BLaER1 treated with 17β-estradiol and CSF1 and Interleukin-3, amounts not matched to agents 10 nM and 100 nM (cell line): ENCODE data around the gene ALDH5A1.

ENCODE experiments used
- H3K27ac ChIP-seq, 11 experiments: shearing (Covaris generic); formaldehyde crosslinking; 2 replicates each; pipeline ENCODE4 v1.8.1; 2022
- H3K27me3 ChIP-seq, 11 experiments: shearing (Covaris generic); formaldehyde crosslinking; 2 replicates each; pipeline ENCODE4 v1.8.1; 2022
- H3K36me3 ChIP-seq, 11 experiments: shearing (Covaris generic); formaldehyde crosslinking; 2 replicates each; pipeline ENCODE4 v1.8.1; 2022
- H3K4me1 ChIP-seq, 10 experiments: shearing (Covaris generic); formaldehyde crosslinking; 2 replicates each; pipeline ENCODE4 v1.8.1; 2022
- H3K4me2 ChIP-seq, 11 experiments: shearing (Covaris generic); formaldehyde crosslinking; 2 replicates each; pipeline ENCODE4 v1.8.1; 2022
- H3K4me3 ChIP-seq, 10 experiments: shearing (Covaris generic); formaldehyde crosslinking; 2 replicates each; pipeline ENCODE4 v1.8.1; 2022
- H3K9ac ChIP-seq, 11 experiments: shearing (Covaris generic); formaldehyde crosslinking; 2 replicates each; pipeline ENCODE4 v1.8.1; 2022
- H3K9me3 ChIP-seq, 11 experiments: shearing (Covaris generic); formaldehyde crosslinking; replicated peaks in 1 of 11; 2 replicates each; pipeline ENCODE4 v1.8.1; 2022
- H4K20me1 ChIP-seq, 11 experiments: shearing (Covaris generic); formaldehyde crosslinking; 2 replicates each; pipeline ENCODE4 v1.8.1; 2022
- Cebpa-rat ChIP-seq, 11 experiments: shearing (Covaris generic); IDR thresholded peaks; 2 replicates each; pipeline ENCODE4 v1.8.1; 2022

The ALDH5A1 gene

DNA sequence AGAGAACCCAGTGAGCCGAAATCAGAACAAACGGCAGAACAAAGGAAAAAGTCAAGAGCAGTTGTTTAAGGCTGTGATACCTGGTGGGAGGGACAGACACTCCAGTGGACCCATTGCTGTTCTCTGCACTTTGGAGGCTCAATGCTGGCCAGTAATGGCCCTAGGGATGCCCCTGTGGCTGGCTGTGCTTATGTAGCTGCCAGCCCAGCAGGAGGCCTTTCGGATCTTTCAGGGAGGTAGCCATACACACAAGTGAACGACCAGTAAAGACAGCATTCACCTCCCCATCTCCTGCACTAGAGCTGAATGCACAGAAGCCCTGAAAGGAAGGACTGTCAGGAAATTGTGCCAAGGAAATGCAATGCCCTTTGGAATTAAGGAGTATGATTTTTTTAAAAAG, 39.7 kb upstream of the ALDH5A1 start:
- no peaks in the 10 kb centered on the region for H3K36me3 ChIP-seq
- TF ChIP-seq Cebpa-rat (IDR thresholded peaks at IDR 0.05): no peak
- H3K4me1 ChIP-seq: peaks cover 0 to 5% (median 0%) of the 10 kb centered on the region in 10 experiments; a peak in 1 of 20 replicates
- no peaks in the 10 kb centered on the region for H3K27me3 ChIP-seq
- H3K27ac ChIP-seq: no peak overlapping the region
- H3K9ac ChIP-seq: no peak overlapping the region
- no peak overlapping the region for H3K4me2 ChIP-seq
- H3K4me3 ChIP-seq: no peak overlapping the region
- no peaks in the 10 kb centered on the region for H3K9me3 ChIP-seq
- no peaks in the 10 kb centered on the region for H4K20me1 ChIP-seq

- Histone ChIP-seq H3K27ac (no peak overlapping the region), H3K4me2 (no peak overlapping the region), H4K20me1 (no peaks in the 10 kb centered on the region), H3K27me3 (no peaks in the 10 kb centered on the region), H3K4me1 (no peaks in the 10 kb centered on the region), H3K4me3 (no peak overlapping the region), H3K9me3 (no peaks in the 10 kb centered on the region), H3K36me3 (no peaks in the 10 kb centered on the region), H3K9ac (no peak overlapping the region)
- no peak for TF ChIP-seq Cebpa-rat (IDR thresholded peaks at IDR 0.05)
These were observed 36.6 kb upstream of the ALDH5A1 start for GRCh38 chr6:24458134-24458533.

DNA sequence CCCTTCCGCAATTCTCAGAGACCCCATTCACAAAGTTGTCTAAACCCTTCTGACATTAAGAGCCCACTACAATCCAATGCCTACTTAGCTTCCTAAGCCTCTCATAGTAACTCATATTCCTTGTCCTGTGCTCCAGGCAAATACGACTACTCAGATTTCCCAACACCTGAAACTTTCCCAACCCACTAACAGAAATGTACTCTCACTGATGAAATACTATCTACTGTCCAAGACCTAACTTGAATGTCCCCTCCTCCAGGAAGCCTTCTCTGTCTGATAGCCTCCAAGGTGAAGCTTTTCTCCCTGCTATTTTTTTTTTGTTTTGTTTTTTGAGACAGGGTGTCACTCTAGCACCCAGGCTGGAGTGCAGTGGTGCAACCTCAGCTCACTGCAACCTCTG, 35.8 kb upstream of the ALDH5A1 start:
- Histone ChIP-seq H3K9ac (no peak overlapping the region), H3K27ac (no peak overlapping the region), H3K4me3 (no peak overlapping the region), H3K36me3 (no peaks in the 10 kb centered on the region), H3K4me2 (no peak overlapping the region), H3K4me1 (no peaks in the 10 kb centered on the region), H3K27me3 (no peaks in the 10 kb centered on the region), H4K20me1 (no peaks in the 10 kb centered on the region), H3K9me3 (no peaks in the 10 kb centered on the region)
- no peak for TF ChIP-seq Cebpa-rat (IDR thresholded peaks at IDR 0.05)

GRCh38 chr6:24460966-24461365, 33.8 kb upstream of the ALDH5A1 start:
- no peaks in the 10 kb centered on the region for H3K9me3 ChIP-seq
- no peaks in the 10 kb centered on the region for H3K4me1 ChIP-seq
- H3K36me3 ChIP-seq: no peaks in the 10 kb centered on the region
- no peak overlapping the region for H3K4me3 ChIP-seq
- H4K20me1 ChIP-seq: no peaks in the 10 kb centered on the region
- no peak for TF ChIP-seq Cebpa-rat (IDR thresholded peaks at IDR 0.05)
- no peak overlapping the region for H3K4me2 ChIP-seq
- no peak overlapping the region for H3K27ac ChIP-seq
- no peaks in the 10 kb centered on the region for H3K27me3 ChIP-seq
- no peak overlapping the region for H3K9ac ChIP-seq

GRCh38 chr6:24464253-24465038, 30.3 kb upstream of the ALDH5A1 start:
- H3K4me2 ChIP-seq: no peak overlapping the region
- no peak overlapping the region for H3K27ac ChIP-seq
- no peaks in the 10 kb centered on the region for H4K20me1 ChIP-seq

DNA sequence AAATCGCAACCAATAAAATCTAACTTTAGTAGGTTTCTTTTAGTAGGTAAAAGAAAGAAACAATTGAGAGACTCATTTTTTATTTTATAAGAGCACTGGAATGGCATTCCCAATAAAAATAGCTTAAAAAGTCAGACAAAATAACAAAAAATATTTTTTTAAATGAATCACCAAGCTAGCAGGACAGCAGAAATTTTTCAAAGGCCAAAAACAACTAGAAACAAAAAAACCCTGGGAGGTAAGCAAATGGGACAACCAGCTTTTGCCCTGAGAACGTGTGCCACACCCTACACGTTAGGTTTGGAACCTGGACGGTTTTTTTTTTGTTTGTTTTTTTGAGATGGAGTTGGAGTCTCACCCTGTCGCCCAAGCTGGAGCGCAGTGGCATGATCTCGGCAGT, 25.0 kb upstream of the ALDH5A1 start:
- Histone ChIP-seq H4K20me1 (no peaks in the 10 kb centered on the region), H3K4me1 (no peaks in the 10 kb centered on the region), H3K4me2 (no peak overlapping the region), H3K9me3 (no peaks in the 10 kb centered on the region), H3K36me3 (no peaks in the 10 kb centered on the region), H3K27ac (no peak overlapping the region), H3K9ac (no peak overlapping the region), H3K4me3 (no peak overlapping the region), H3K27me3 (no peaks in the 10 kb centered on the region)
- no peak for TF ChIP-seq Cebpa-rat (IDR thresholded peaks at IDR 0.05)

More at GRCh38 chr6:24464253-24465038, 30.3 kb upstream of the ALDH5A1 start:
- Histone ChIP-seq H3K4me1 (no peaks in the 10 kb centered on the region), H3K9ac (no peak overlapping the region), H3K4me3 (no peak overlapping the region), H3K27me3 (no peaks in the 10 kb centered on the region), H3K36me3 (no peaks in the 10 kb centered on the region), H3K9me3 (no peaks in the 10 kb centered on the region)
- TF ChIP-seq Cebpa-rat (IDR thresholded peaks at IDR 0.05): no peak

GRCh38 chr6:24472181-24472580, 22.6 kb upstream of the ALDH5A1 start:
- no peaks in the 10 kb centered on the region for H3K27me3 ChIP-seq
- TF ChIP-seq Cebpa-rat (IDR thresholded peaks at IDR 0.05): no peak
- no peaks in the 10 kb centered on the region for H3K9me3 ChIP-seq
- H3K4me2 ChIP-seq: no peak overlapping the region
- no peaks in the 10 kb centered on the region for H3K36me3 ChIP-seq
- H4K20me1 ChIP-seq: no peaks in the 10 kb centered on the region
- no peak overlapping the region for H3K9ac ChIP-seq
- no peak overlapping the region for H3K4me3 ChIP-seq
- no peak overlapping the region for H3K27ac ChIP-seq
- no peaks in the 10 kb centered on the region for H3K4me1 ChIP-seq

DNA sequence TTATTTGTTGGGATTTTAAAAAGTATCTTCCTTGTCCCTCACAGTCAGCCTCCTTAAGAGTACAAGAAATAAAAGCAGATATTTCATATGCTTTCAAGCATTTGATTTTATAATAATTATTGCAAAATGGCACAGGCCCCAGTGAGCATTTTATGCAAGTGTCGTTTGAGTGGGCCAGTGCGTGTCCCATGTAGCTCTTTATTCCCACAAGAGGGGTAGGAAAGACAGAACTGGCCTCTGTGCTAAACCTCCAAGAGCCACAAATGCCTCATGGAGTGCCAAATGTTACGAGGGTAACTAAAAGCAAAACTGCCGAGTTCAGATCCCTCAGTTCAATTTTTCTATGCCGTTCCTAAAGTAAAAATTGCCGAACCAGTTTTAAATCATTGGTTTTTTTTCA, 18.1 kb upstream of the ALDH5A1 start:
- TF ChIP-seq Cebpa-rat (IDR thresholded peaks at IDR 0.05): no peak
- Histone ChIP-seq H3K4me2 (no peak overlapping the region), H3K4me1 (no peaks in the 10 kb centered on the region), H3K9ac (no peak overlapping the region), H3K27me3 (no peaks in the 10 kb centered on the region), H3K9me3 (no peaks in the 10 kb centered on the region), H4K20me1 (no peaks in the 10 kb centered on the region), H3K4me3 (no peak overlapping the region), H3K27ac (no peak overlapping the region), H3K36me3 (no peaks in the 10 kb centered on the region)

DNA sequence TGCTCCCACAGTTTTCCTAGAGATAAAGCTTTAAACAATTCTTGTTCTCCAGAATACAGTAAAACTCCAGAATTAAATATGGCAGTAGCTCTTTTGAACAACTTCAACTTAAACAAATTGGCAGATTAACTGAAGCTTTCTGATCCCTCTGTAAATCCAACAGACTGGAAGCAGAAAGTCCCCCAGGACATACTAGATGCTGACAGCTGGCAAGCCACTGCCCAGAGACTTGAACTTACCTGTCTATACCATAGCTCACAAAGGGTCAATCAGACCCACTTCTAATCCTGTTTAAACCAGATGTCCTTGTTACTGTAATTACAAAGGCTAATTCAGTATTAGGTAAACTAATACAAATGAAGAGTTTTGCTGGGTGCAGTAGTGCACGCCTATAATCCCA, 17.7 kb upstream of the ALDH5A1 start:
- H3K9me3 ChIP-seq: no peaks in the 10 kb centered on the region
- no peaks in the 10 kb centered on the region for H3K27me3 ChIP-seq
- no peak overlapping the region for H3K27ac ChIP-seq
- no peaks in the 10 kb centered on the region for H3K36me3 ChIP-seq
- H3K4me2 ChIP-seq: no peak overlapping the region
- H3K4me3 ChIP-seq: no peak overlapping the region
- H4K20me1 ChIP-seq: no peaks in the 10 kb centered on the region
- no peak overlapping the region for H3K9ac ChIP-seq
- TF ChIP-seq Cebpa-rat (IDR thresholded peaks at IDR 0.05): no peak
- H3K4me1 ChIP-seq: no peaks in the 10 kb centered on the region

DNA sequence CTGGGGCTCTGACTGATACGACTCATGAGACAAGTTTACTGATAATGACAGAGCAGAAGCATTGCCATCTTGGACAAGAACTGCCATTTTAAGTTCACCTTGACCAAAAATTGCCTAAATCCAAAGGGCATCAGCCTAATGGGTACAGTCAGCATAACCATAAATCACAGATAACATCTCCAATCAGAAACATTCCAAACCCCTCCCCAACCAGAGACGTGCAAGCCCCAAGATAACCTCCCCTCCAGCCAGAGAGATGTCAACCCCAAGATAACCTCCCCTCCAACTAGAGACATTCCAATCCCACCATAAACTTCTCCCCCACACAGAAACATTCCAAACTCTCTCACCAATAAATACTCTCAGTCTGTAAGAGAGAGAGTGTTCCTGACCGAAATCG, 15.9 kb upstream of the ALDH5A1 start:
- H3K9ac ChIP-seq: no peak overlapping the region
- H3K9me3 ChIP-seq: no peaks in the 10 kb centered on the region
- no peaks in the 10 kb centered on the region for H3K27me3 ChIP-seq
- no peaks in the 10 kb centered on the region for H3K4me1 ChIP-seq
- TF ChIP-seq Cebpa-rat (IDR thresholded peaks at IDR 0.05): no peak
- no peak overlapping the region for H3K4me2 ChIP-seq
- H4K20me1 ChIP-seq: no peaks in the 10 kb centered on the region
- H3K4me3 ChIP-seq: no peak overlapping the region
- no peak overlapping the region for H3K27ac ChIP-seq
- H3K36me3 ChIP-seq: no peaks in the 10 kb centered on the region
